Stimulated activated CD4-positive, alpha-beta T cell treated with anti-CD3 and anti-CD28 coated beads, TNF-alpha, amount 100 ng/mL, for 4 hours (primary cell): Measurements from ENCODE around the gene IQSEC3.
"Not testable (repeated sequence)": the region's sequence is repeated elsewhere in the genome, so short reads cannot be mapped to it uniquely, and the experiment has no call there.

Source experiments
- DNase-seq, 3 experiments: peaks; one replicate each; pipeline ENCODE4 v3.0.0-alpha.2; 2020; ENCODE audit warnings: low read depth in 3 of 3

IQSEC3 gene

DNA sequence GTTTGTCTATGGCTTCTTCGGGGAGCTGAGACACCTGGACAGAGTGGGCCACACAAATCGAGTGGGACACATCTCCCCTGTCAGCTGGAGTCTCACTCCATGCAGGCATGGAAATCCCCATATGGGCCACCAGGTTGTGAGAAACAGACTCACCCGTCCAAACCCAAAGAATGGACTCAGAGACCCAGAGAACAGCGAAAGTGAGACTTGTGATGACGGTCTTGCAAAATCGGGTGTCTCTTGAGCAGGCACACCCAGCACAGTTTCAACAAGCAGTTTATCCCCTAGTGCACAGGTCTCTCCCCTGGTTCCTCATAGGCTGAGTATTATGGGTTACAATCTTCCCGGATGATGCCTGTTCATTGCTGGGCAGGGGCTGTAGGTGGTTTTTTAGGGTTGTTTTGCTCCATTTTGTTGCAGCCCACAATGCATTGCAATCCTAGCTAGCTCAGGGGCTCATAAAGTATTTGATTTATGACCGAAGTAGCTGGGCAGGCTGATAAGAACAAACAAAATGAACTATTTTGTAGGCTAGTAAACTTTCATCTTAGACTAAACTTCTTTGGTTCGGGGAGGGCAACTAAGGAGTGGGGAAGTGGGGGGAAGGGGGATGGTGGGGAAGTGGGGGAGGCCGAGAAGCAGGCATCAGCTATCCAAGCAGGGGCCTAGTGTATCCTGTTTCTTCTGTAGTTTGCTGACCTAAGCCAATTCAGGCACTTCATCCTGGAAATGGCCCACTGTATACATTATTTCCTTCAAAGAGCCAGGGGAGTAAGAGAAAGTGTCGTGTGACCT, 45.3 kb downstream of the IQSEC3 start:
- DNase-seq: no peak

- no peak for DNase-seq
These were observed 46.8 kb downstream of the IQSEC3 start for GRCh38 chr12:113347-113746.

GRCh38 chr12:114626-115211, 48.2 kb downstream of the IQSEC3 start:
- DNase-seq: no peak

DNA sequence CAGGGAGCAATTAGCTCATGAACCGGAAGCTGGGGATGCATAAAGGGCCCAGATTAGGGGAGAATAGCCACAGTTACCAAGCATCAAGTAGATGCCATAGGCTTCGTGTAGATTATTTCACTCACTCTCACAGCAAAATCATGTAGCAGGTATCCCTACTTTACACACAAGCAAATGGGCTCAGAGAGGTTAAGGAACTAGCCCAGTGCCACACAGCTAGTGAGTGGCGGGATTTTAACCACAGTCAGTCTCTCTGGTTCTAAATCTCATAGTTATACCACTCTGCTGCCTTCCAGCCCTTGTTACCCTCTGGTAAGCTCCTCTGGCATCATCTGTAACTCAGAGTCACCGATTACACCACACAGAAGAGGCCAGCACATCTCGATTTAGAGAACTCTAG, 49.0 kb downstream of the IQSEC3 start:
- no peak for DNase-seq

DNA sequence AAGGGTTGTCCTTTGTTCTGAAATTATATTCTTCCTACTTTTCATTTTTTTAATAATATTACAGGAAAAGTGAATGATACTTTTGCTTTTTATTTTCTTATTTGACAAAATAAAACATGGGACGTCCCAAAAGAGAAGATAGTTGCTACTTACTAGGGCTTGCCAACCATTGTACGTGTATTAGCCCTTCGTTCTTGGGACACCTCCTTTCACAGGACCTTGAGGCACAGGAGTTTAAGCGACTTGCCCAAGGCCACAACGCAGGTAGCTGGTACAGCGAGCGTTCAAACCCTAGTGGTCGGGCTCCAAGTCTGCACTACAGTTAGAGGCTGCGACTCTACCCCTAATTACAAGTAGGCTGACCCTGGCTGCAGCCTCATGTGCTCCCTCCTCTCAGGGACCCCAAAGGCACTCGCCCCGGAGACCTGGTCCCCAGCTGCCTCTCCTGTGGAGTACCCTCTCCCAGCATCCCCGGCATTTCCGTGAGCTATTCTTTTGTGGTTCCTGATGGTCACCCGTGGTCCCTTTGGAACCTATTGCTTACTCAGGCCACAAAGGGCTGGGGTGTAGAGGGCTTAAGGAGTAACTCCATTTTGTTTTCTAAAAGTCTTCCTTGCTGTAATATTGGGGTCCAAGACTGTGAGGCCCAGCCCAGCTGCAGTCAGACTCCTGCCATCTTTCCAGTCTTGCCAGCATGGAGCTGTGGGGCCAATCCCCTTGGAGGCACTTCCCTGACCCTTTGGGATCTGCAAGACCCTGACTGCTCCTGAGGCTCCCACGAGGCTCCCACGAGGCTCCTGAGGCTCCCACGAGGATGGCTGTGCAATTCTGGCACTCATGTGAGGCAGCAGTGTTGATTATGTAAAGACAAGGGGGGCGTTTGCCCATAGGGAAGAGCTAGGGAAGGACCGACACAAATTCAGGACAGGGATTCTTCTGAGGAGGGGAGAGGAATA, 49.7 kb downstream of the IQSEC3 start:
- DNase-seq: no peak

DNA sequence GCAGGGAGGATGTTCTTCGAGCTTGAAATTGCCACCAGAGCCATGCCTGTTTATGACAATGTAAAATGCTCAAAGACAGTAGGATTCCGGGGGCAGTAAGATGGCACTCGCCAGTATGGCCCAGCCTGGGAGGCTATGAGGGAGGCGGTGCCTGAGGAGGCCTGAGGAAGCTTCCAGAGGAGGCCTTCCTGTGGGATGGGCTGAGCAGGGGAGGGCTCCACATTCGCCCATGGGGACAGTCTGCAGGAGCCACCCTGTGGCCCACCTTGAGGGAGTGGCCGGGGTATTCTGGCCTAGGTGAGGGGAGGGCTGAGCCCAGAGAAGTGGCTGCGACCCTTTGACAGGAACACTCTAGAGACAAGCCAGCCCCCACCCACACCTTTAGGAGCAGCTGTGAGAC, 50.7 kb downstream of the IQSEC3 start:
- no peak for DNase-seq

DNA sequence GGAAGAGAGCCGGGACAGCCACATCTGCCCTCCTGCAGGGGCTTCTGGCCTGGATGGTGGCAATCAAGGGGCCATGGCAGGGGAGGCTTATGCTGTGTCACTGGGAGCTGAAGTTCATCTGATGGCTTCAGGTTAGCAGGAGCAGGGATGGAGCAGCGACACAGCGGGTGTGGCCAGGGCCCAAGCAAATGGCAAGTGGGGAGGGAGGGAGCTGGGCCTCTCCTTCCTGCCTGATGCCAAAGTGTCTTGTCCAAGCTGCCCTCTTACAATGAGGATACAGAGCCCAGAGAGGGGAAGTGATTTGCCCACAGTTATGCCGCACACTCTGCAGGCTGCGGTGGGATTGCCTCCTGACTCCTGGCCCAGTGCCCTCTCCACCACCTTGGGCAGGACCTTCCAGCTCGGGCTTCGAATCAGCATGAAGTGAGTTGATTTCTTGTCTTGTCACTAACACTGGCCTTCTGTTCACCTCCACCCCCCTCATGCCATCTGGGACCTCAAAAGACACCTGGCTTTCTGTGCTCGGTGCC, 51.3 kb downstream of the IQSEC3 start:
- no peak for DNase-seq

DNA sequence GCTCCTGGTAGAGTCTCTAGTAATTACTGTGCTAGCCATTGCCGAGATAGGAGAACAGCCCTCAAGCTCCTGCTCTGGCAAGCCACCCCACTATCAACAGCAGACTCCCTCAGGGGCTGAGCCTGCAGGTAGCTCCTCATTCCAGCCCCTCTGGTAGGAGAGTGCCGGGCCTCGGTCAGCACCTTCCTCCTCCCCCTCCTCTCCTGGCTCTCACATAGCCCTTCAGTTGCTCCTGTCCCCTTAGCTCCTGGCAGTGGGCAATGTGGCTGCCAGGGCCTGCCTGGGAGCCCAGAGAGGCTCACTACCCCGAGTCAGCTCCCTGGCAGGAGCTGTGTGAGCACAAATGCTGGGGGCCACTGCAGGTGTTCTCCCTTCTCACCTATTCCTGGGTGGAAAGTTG, 52.0 kb downstream of the IQSEC3 start:
- DNase-seq: no peak

DNA sequence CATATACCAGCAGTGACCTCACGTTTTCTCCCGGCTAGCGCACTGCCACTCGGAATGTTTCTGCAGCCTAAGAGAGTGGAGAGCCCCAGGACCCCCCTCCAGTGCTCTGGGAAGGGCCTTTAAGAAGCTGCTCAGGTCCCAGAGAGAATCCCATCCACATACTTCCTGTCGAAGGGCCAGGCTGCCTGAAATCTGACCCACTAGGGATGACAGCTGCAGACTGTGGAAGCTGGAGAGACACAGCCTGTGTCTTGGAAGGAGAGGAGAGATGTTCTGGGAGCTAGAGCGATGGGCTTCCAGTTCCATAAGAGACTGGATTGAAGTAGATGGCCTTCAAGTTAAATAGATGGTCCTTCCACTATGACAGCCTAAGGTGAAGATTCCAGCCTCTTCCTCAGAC, 54.4 kb downstream of the IQSEC3 start:
- DNase-seq: no peak

GRCh38 chr12:121647-122046, 55.1 kb downstream of the IQSEC3 start:
- no peak for DNase-seq

DNA sequence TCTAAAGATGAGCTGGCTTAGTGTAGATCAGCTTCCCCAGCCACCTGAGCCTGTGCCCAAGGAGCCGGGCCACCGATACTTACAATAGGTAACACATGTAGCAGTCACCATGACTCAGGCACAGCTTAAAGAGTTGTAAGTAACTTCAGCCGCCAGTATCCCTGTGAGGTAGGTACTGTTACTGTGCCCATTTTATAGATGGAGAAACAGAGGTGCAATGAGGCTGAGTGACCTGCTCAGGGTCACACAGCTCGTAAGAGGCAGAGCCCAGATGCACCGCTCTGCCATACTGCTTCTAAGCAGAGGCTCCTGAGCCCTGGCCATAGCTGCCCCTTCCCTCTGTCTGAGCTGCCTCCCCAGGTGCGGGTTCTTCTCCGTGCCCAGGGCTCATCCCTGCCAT, 58.5 kb downstream of the IQSEC3 start:
- DNase-seq: no peak

DNA sequence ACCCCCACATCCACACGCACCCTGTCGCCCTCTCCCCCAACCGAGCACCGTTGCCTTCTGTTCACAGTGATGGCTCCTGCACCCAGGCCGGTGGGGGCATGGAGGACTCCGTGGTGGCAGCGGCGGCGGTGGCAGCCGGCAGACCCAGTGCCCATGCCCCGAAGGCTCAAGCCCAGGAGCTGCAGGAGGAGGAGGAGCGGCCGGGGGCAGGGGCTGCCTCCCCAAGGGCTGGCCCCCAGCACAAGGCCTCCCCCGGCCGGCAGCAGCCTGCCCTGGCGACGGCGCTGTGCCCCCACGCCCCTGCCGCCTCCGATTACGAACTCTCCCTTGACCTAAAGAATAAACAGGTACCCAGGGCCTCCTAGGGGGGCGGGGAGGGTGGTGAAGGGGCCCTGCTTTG, 59.0 kb downstream of the IQSEC3 start:
- DNase-seq: no peak

- DNase-seq: no peak
These were observed 61.5 kb downstream of the IQSEC3 start for GRCh38 chr12:128079-128478.

DNA sequence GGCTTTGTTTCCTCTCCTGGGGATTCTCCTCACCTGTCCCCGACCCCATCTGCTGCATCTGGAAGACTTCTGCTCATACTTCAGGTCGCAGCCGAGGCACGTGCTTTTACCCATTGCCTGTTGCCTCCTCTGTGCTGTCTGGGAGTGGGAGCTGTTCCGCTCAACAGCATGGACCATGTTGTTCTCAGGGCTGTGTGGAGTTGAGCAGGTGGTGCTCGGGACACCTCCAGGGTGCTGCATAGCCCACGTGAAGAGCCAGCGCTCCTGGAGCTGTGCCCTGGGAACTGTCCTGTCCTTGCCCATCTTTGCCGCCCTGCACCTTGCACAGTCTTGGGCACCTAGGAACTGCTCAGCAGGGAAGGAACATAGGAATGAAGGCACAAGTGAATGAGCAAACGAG, 62.4 kb downstream of the IQSEC3 start:
- no peak for DNase-seq

- DNase-seq: no peak
These were observed 64.0 kb downstream of the IQSEC3 start for GRCh38 chr12:130519-130918.

DNA sequence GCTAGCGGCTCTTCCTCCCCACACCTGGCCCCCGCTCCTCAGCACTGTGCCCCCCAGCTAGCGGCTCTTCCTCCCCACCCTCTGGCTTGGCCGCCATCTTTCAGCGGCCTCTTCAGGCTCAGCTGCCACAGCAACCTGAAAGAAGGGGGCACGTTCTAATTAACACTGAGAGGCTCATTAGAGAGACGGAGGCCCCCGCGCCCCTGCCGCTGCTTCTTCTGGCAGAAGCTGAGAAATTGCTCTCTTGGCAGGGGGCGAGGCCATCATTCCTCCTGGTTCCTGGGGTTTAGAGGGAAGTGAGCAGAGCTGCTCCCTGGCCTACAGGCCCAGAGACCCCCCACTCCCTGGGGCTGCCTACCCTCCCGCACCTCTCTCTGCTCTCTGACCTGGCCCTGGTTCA, 64.4 kb downstream of the IQSEC3 start:
- no peak for DNase-seq

GRCh38 chr12:131732-132495, 65.3 kb downstream of the IQSEC3 start:
- no peak for DNase-seq

GRCh38 chr12:133616-134232, 67.2 kb downstream of the IQSEC3 start:
- not testable (repeated sequence) for DNase-seq

- DNase-seq: no peak
These were observed 68.6 kb downstream of the IQSEC3 start for GRCh38 chr12:135138-135537.

DNA sequence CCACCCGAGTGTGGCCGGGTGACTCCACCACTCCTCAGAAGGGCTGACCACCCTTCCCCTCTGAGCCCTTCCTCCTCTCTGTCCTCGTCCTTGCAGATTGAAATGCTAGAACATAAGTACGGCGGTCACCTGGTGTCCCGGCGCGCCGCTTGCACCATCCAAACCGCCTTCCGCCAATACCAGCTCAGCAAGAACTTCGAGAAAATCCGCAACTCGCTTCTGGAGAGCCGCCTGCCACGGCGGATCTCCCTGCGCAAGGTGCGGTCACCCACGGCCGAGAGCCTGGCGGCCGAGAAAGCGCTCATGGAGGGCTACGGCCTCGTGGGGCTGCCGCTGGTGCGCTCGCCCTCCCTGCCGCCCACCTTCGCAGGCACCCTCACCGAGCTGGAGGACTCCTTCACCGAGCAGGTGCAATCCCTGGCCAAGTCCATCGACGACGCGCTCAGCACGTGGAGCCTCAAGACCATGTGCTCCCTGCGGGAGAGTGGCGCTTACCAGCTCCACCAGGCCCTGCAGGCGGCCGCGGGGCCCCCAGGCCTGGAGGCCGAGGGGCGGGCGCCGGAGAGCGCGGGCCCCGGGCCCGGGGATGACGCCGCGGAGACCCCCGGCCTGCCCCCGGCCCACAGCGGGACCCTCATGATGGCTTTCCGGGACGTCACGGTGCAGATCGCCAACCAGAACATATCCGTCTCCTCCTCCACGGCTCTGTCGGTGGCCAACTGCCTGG, 71.8 kb downstream of the IQSEC3 start:
- no peak for DNase-seq
